IMR-90 (cell line): ENCODE measurements around the gene C1QTNF7. TPM values are rescaled to one million over a fixed set of nuclear protein-coding genes. Genes with fewer than 3 reads are reported as not detected.
A peak's percentile ranks its signal among the peaks of the same experiment; 100 is the strongest.

ENCODE experiments used
- ATAC-seq: fragments of 200-7000 bp; cut with Tn5 transposase; 2 replicates; pipeline ENCODE4 v1.9.1; 2020; ENCODE audit warnings: low read depth, mild to moderate bottlenecking, moderate library complexity
- BruUV-seq: library from RNA; stranded (reverse); fragments of 400-500 nt; replicated peaks from 2 replicates; lab custom pipeline; 2021; lab: Mats Ljungman, UMichigan
- CTCF ChIA-PET: fragments of 300-600 bp; formaldehyde crosslinking; extraction: SDS; loops from one replicate; lab custom pipeline; 2021; ENCODE audit warnings: antibody characterized with exemption; lab: Yijun Ruan, JAX
- POLR2A ChIA-PET: fragments of 300-600 bp; sonication (Branson Sonifier 250); formaldehyde crosslinking; loops from one replicate; lab custom pipeline; 2022; ENCODE audit warnings: antibody characterized with exemption; ENCODE audit not compliant: unreplicated experiment; lab: Charles Lee
- DNase-seq: peaks from one replicate; pipeline ENCODE4 v3.0.0; 2013
- H2AFZ ChIP-seq: replicated peaks from 2 replicates; pipeline ENCODE3; 2013; ENCODE audit warnings: low read length, mild to moderate bottlenecking; ENCODE audit not compliant: poor library complexity
- H2AK5ac ChIP-seq: 2 replicates; pipeline ENCODE4 v1.6.1; 2013; ENCODE audit warnings: low read depth, low read length, inconsistent platforms
- H2AK9ac ChIP-seq: replicated peaks from 2 replicates; pipeline ENCODE3; 2013; ENCODE audit warnings: mild to moderate bottlenecking, low read depth, low read length, moderate library complexity; ENCODE audit not compliant: poor library complexity
- H2BK120ac ChIP-seq: 2 replicates; pipeline ENCODE4 v1.6.1; 2013; ENCODE audit warnings: low read depth, low read length, inconsistent platforms
- H2BK15ac ChIP-seq: 3 replicates; pipeline ENCODE4 v1.6.1; 2013; ENCODE audit warnings: low read depth, low read length, inconsistent platforms
- H2BK20ac ChIP-seq: 2 replicates; pipeline ENCODE4 v1.6.1; 2013; ENCODE audit warnings: low read depth, mild to moderate bottlenecking, inconsistent platforms, low read length, moderate library complexity
- H2BK5ac ChIP-seq: 2 replicates; pipeline ENCODE4 v1.6.1; 2013; ENCODE audit warnings: mild to moderate bottlenecking, low read depth, low read length, inconsistent platforms; ENCODE audit not compliant: poor library complexity, severe bottlenecking
- H3K14ac ChIP-seq: replicated peaks from 2 replicates; pipeline ENCODE4 v1.6.1; 2013; ENCODE audit warnings: low read depth, low read length, inconsistent platforms
- H3K18ac ChIP-seq: 2 replicates; pipeline ENCODE4 v1.6.1; 2013; ENCODE audit warnings: low read depth, low read length, control low read depth
- H3K23ac ChIP-seq: 2 replicates; pipeline ENCODE4 v1.6.1; 2013; ENCODE audit warnings: low read depth, low read length, inconsistent platforms
- H3K27ac ChIP-seq: 2 replicates; pipeline ENCODE4 v1.5.1; 2013; ENCODE audit warnings: mild to moderate bottlenecking, control low read depth, low read length; ENCODE audit not compliant: insufficient read depth
- H3K27me3 ChIP-seq: 2 replicates; pipeline ENCODE4 v1.6.1; 2013; ENCODE audit warnings: low read length; ENCODE audit not compliant: control insufficient read depth, insufficient read depth
- H3K36me3 ChIP-seq: 2 replicates; pipeline ENCODE4 v1.6.1; 2013; ENCODE audit warnings: low read length, mixed read lengths; ENCODE audit not compliant: control insufficient read depth, insufficient read depth
- H3K4ac ChIP-seq: 2 replicates; pipeline ENCODE4 v1.6.1; 2013; ENCODE audit warnings: low read depth, low read length, inconsistent platforms
- H3K4me1 ChIP-seq: 2 replicates; pipeline ENCODE4 v1.6.1; 2013; ENCODE audit warnings: low read length, mixed read lengths; ENCODE audit not compliant: control insufficient read depth, insufficient read depth
- H3K4me2 ChIP-seq: 2 replicates; pipeline ENCODE4 v1.6.1; 2013; ENCODE audit warnings: low read depth, mild to moderate bottlenecking, control low read depth, low read length, moderate library complexity
- H3K4me3 ChIP-seq: 2 replicates; pipeline ENCODE4 v1.5.1; 2013; ENCODE audit warnings: low read depth, mild to moderate bottlenecking, control low read depth, low read length, moderate library complexity; ENCODE audit not compliant: insufficient read depth
- H3K56ac ChIP-seq: 2 replicates; pipeline ENCODE4 v1.6.1; 2013; ENCODE audit warnings: low read length, inconsistent platforms; ENCODE audit not compliant: insufficient read depth; ENCODE audit errors: extremely low read depth
- H3K79me1 ChIP-seq, 2 experiments: 2 replicates each; pipeline ENCODE4 v1.6.1; 2013; ENCODE audit warnings: low read length in 2 of 2, inconsistent platforms in 1 of 2, low read depth in 1 of 2
- H3K9ac ChIP-seq: 2 replicates; pipeline ENCODE4 v1.6.1; 2013; ENCODE audit warnings: low read depth, low read length, control low read depth
- H3K9me1 ChIP-seq: 2 replicates; pipeline ENCODE4 v1.6.1; 2013; ENCODE audit warnings: low read length, inconsistent platforms; ENCODE audit not compliant: insufficient read depth
- H3K9me3 ChIP-seq: 2 replicates; pipeline ENCODE4 v1.6.1; 2013; ENCODE audit warnings: low read length; ENCODE audit not compliant: control insufficient read depth, insufficient read depth
- H4K20me1 ChIP-seq: 2 replicates; pipeline ENCODE4 v1.6.1; 2013; ENCODE audit warnings: low read length, inconsistent platforms; ENCODE audit not compliant: insufficient read depth
- H4K5ac ChIP-seq: 2 replicates; pipeline ENCODE4 v1.6.1; 2013; ENCODE audit warnings: mild to moderate bottlenecking, low read depth, low read length, control low read depth
- H4K8ac ChIP-seq, 2 experiments: 2 replicates each; pipeline ENCODE4 v1.6.1; 2013; ENCODE audit warnings: low read depth in 2 of 2, low read length in 2 of 2, control low read depth in 1 of 2, inconsistent platforms in 1 of 2
- H4K91ac ChIP-seq: 2 replicates; pipeline ENCODE4 v1.6.1; 2013; ENCODE audit warnings: low read depth, low read length, inconsistent platforms; ENCODE audit not compliant: insufficient read depth
- FOS ChIP-seq: fragments of 150-350 bp; IDR thresholded peaks from 2 replicates; pipeline ENCODE4 v1.6.1; 2016; ENCODE audit warnings: low read depth, low read length
- MAZ ChIP-seq: IDR thresholded peaks from 2 replicates; pipeline ENCODE4 v1.6.1; 2012; ENCODE audit warnings: low read depth, mild to moderate bottlenecking, low read length, improper control_type of control experiment, moderate library complexity, borderline replicate concordance
- POLR2A ChIP-seq: IDR thresholded peaks from 2 replicates; pipeline ENCODE4 v1.6.1; 2012; ENCODE audit warnings: mild to moderate bottlenecking, low read depth, low read length
- RAD21 ChIP-seq: IDR thresholded peaks from 2 replicates; pipeline ENCODE4 v1.6.1; 2012; ENCODE audit warnings: low read length, improper control_type of control experiment
- WGBS, 2 experiments: methylation state at CpG; one replicate each; pipeline versions ENCODE4 v1.1.5 to v1.1.7; 2013; ENCODE audit warnings: missing lambda C conversion rate in 2 of 2; ENCODE audit not compliant: insufficient read length in 1 of 2; ENCODE audit errors: extremely low coverage in 2 of 2; 5-methylcytosine and 5-hydroxymethylcytosine counted together
- dilution Hi-C: fragments of 300-500 bp; cut with HindIII; formaldehyde crosslinking; loops from one replicate; pipeline ENCODE4 v1.14.3; 2018; ENCODE audit warnings: low sequenced_read_pairs; ENCODE audit not compliant: unreplicated experiment
- in situ Hi-C: fragments of 300-500 bp; cut with MboI; formaldehyde crosslinking; loops from 3 replicates; pipeline ENCODE4 v1.14.3; 2019; ENCODE audit warnings: low sequenced_read_pairs, inconsistent platforms, mixed read lengths
- intact Hi-C: fragments of 100-400 bp; cut with micrococcal nuclease; formaldehyde crosslinking; loops from 2 replicates; pipeline ENCODE4 v1.10.0; 2022
- polyA plus RNA-seq, 3 experiments: library from polyadenylated mRNA; depleted of rRNA; stranded (reverse); fragments of >200 nt; gene quantifications; 2 replicates each; pipeline ENCODE4 v1.2.3, GENCODE V29; 2012; ENCODE audit warnings: low replicate concordance in 1 of 3
- total RNA-seq: library from RNA; depleted of rRNA; stranded (reverse); fragments of >200 nt; gene quantifications from 2 replicates; pipeline ENCODE4 v1.2.3, GENCODE V29; 2012

C1QTNF7 gene
- total and polyA plus RNA-seq, 2 of the 4 experiments (the other 2 are of a cell fraction), result 0.12 to 0.18 TPM

DNA sequence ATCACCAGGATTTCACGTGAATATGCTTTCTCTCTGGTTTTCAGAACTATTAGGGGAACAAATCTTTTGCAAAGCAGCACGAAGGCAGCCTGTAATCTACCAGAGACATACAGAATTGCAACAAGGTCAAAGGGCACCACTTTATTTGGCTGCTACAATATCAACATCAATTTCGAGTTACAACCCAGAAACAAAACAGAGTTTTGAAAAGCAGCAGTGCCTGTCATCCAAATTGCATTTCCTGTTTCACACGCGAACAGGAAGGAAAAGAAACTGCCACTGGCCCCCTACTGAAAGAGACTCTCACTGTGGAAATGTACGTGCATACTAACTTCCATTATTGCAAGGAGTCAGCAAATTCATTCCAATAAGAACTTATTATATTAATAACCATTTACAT, 17.1 kb upstream of the C1QTNF7 start:
- no peak overlapping the region for H2AK5ac ChIP-seq
- H3K14ac ChIP-seq, result no peak overlapping the region
- no peak overlapping the region for H2BK20ac ChIP-seq
- BruUV-seq, result no TSS peak
- in situ Hi-C loops, result no loop called here
- no peak overlapping the region for H2BK120ac ChIP-seq
- H3K79me1 ChIP-seq, result no peaks in the 10 kb centered on the region
- H3K4me2 ChIP-seq, result peak overlapping the region; percentile 65; the same call in 1 of the 2 replicates
- ChIA-PET CTCF (no interaction called here), POLR2A (no interaction called here)
- no peak for DNase-seq
- no peaks in the 10 kb centered on the region for H3K27me3 ChIP-seq
- H4K8ac ChIP-seq, result no peak overlapping the region; a peak in 1 of 4 replicates
- H3K4me1 ChIP-seq, result peaks cover 4% of the 10 kb centered on the region; the same call in 1 of the 2 replicates
- H4K5ac ChIP-seq, result no peak overlapping the region
- no peak overlapping the region for H3K4ac ChIP-seq
- no peaks in the 10 kb centered on the region for H3K36me3 ChIP-seq
- dilution Hi-C loops, result no loop called here
- H3K9ac ChIP-seq, result no peak overlapping the region
- no peak overlapping the region for H3K23ac ChIP-seq
- H4K91ac ChIP-seq, result no peak overlapping the region
- 0% methylated on average over 1 of the region's 6 CpGs; no CpG with 5 or more reads in 1 of the 2 experiments for WGBS, 2 experiments
- no peak for ATAC-seq
- no peak overlapping the region for H3K56ac ChIP-seq
- no peaks in the 10 kb centered on the region for H4K20me1 ChIP-seq
- no peak for TF ChIP-seq FOS
- no peak for TF ChIP-seq POLR2A
- no peak for TF ChIP-seq RAD21
- TF ChIP-seq MAZ, result no peak
- no peak overlapping the region for H2AK9ac ChIP-seq
- no peak overlapping the region for H2BK15ac ChIP-seq
- H3K9me3 ChIP-seq, result no peaks in the 10 kb centered on the region
- H3K4me3 ChIP-seq, result no peak overlapping the region
- no peak overlapping the region for H2BK5ac ChIP-seq
- H3K18ac ChIP-seq, result no peak overlapping the region
- H3K27ac ChIP-seq, result no peak overlapping the region
- H2AFZ ChIP-seq, result no peak overlapping the region
- H3K9me1 ChIP-seq, result no peaks in the 10 kb centered on the region
- intact Hi-C loops, result no loop called here
